Subcutaneous adipose tissue (tissue), 4 donors: ENCODE measurements around the gene KRTAP19-7. TPM values are rescaled to one million over a fixed set of nuclear protein-coding genes. Genes with fewer than 3 reads are reported as not detected.

Experiments
- total RNA-seq, 4 donors: library from RNA; depleted of rRNA; stranded (reverse); fragments of >200 nt; gene quantifications; one replicate each; pipeline ENCODE4 v1.1.0, GENCODE V29; 2016
- TF ChIP-seq, protein P1 (sequence below): fragments of 450-650 bp; IDR thresholded peaks from one replicate; pipeline ENCODE4 v1.5.1; 2016; ENCODE audit warnings: low read depth, mild to moderate bottlenecking, control low read depth, antibody characterized with exemption, moderate library complexity

Gene KRTAP19-7
- not detected for total RNA-seq

DNA sequence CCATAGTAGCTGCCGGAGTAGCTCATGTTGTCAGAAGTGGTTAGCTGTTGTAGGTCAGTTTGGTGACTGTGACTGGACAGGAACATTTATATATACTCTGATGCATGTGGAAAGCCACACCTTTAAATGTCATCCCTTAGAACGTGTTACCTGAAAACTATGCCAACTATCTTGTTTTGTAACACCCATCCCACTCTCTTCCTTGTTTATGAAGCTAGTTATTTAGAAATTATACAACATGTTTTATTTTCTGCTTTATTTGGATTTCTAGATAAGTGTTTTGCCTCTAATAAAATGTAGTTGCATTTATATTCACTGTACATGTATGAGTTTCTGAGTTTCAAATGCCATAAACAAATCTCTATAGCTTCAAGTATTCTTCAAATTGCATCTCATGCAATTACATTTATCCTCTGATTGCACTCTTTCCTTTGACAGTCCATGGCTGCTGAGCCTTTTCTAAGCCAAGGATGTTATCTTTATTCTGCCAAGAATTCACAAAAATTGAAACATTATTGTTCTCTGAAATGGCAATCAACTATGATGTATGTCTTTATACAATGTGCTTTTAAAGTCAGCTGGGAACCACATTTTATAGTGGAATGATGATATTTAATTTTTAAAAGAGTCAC, at the start of gene KRTAP19-7:
Gene KRTAP19-7 (minus strand): TSS at position 51 of the 632 bp plus-strand sequence. CDS start 25 bp downstream, at position 26.
- TF ChIP-seq, protein P1, sequence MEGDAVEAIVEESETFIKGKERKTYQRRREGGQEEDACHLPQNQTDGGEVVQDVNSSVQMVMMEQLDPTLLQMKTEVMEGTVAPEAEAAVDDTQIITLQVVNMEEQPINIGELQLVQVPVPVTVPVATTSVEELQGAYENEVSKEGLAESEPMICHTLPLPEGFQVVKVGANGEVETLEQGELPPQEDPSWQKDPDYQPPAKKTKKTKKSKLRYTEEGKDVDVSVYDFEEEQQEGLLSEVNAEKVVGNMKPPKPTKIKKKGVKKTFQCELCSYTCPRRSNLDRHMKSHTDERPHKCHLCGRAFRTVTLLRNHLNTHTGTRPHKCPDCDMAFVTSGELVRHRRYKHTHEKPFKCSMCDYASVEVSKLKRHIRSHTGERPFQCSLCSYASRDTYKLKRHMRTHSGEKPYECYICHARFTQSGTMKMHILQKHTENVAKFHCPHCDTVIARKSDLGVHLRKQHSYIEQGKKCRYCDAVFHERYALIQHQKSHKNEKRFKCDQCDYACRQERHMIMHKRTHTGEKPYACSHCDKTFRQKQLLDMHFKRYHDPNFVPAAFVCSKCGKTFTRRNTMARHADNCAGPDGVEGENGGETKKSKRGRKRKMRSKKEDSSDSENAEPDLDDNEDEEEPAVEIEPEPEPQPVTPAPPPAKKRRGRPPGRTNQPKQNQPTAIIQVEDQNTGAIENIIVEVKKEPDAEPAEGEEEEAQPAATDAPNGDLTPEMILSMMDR: no peak

GRCh38 chr21:30605968-30606367, 44.9 kb upstream of the KRTAP19-7 start:
- TF ChIP-seq, protein P1: no peak

- TF ChIP-seq, protein P1: no peak
Observed at GRCh38 chr21:30600787-30601186, 39.7 kb upstream of the KRTAP19-7 start, which contains the start of gene KRTAP22-1. Gene KRTAP22-1, plus strand, starts transcription at chr21:30601087.

- TF ChIP-seq, protein P1: no peak
Observed at GRCh38 chr21:30598802-30599201, 37.7 kb upstream of the KRTAP19-7 start, which contains the start of gene KRTAP6-2. Gene KRTAP6-2, minus strand, starts transcription at chr21:30598902. Its CDS starts 28 bp downstream, at chr21:30598874.

- TF ChIP-seq, protein P1: no peak
Observed at GRCh38 chr21:30592140-30592539, 31.0 kb upstream of the KRTAP19-7 start, which contains the start of gene KRTAP6-3. Gene KRTAP6-3, plus strand, starts transcription at chr21:30592440. Its CDS starts 6 bp downstream, at chr21:30592446.

GRCh38 chr21:30590297-30590696, 29.2 kb upstream of the KRTAP19-7 start, which contains the start of gene KRTAP22-2:
Gene KRTAP22-2, minus strand, starts transcription at chr21:30590397.
- TF ChIP-seq, protein P1: no peak

GRCh38 chr21:30582870-30583269, 21.8 kb upstream of the KRTAP19-7 start:
- TF ChIP-seq, protein P1: no peak
